Loucy (cell line): Measurements from ENCODE around the gene SYNE3.

Experiments used
- H2AFZ ChIP-seq: fragments of 200-600 bp; sonication (generic); 2 replicates; pipeline ENCODE4 v1.6.0; 2016; ENCODE audit warnings: antibody characterized with exemption, mild to moderate bottlenecking, low read length, moderate library complexity
- H3F3A ChIP-seq: fragments of 200-600 bp; 2 replicates; pipeline ENCODE4 v1.6.0; 2016; ENCODE audit warnings: antibody characterized with exemption, low read depth, mild to moderate bottlenecking
- H3K27me3 ChIP-seq: fragments of 200-600 bp; sonication (generic); 2 replicates; pipeline ENCODE4 v1.6.1; 2014; ENCODE audit warnings: low read length, mild to moderate bottlenecking; ENCODE audit not compliant: insufficient read depth, poor library complexity, severe bottlenecking
- H3K36me3 ChIP-seq: fragments of 200-600 bp; sonication (generic); 2 replicates; pipeline ENCODE4 v1.6.1; 2016; ENCODE audit warnings: low read length; ENCODE audit not compliant: insufficient read depth
- H3K4me1 ChIP-seq: fragments of 200-600 bp; sonication (generic); 2 replicates; pipeline ENCODE4 v1.5.1; 2014; ENCODE audit warnings: low read length, mild to moderate bottlenecking; ENCODE audit not compliant: insufficient read depth, poor library complexity, severe bottlenecking
- H3K4me2 ChIP-seq: fragments of 200-600 bp; sonication (generic); 2 replicates; pipeline ENCODE4 v1.6.0; 2014; ENCODE audit warnings: antibody characterized with exemption, low read length, low read depth, mild to moderate bottlenecking; ENCODE audit not compliant: poor library complexity, severe bottlenecking
- H3K4me3 ChIP-seq: fragments of 200-600 bp; sonication (generic); 2 replicates; pipeline ENCODE4 v1.5.1; 2014; ENCODE audit warnings: low read length, mild to moderate bottlenecking, mixed read lengths; ENCODE audit not compliant: poor library complexity, severe bottlenecking
- H3K79me2 ChIP-seq: fragments of 200-600 bp; sonication (generic); 2 replicates; pipeline ENCODE4 v1.6.1; 2014; ENCODE audit warnings: low read length; ENCODE audit not compliant: insufficient read depth
- H3K9ac ChIP-seq: fragments of 200-600 bp; sonication (generic); 2 replicates; pipeline ENCODE4 v1.6.0; 2014; ENCODE audit warnings: mild to moderate bottlenecking, low read depth, low read length, moderate library complexity; ENCODE audit not compliant: poor library complexity, severe bottlenecking
- H3K9me2 ChIP-seq: fragments of 200-600 bp; sonication (generic); replicated peaks from 2 replicates; pipeline ENCODE4 v1.6.1; 2016; ENCODE audit warnings: low read depth, low read length, mixed read lengths
- H3K9me3 ChIP-seq: fragments of 200-600 bp; sonication (generic); 2 replicates; pipeline ENCODE4 v1.6.1; 2014; ENCODE audit warnings: mild to moderate bottlenecking, antibody characterized with exemption, low read length, low read depth; ENCODE audit not compliant: insufficient read depth
- H4K20me1 ChIP-seq: fragments of 200-600 bp; sonication (generic); 2 replicates; pipeline ENCODE4 v1.6.0; 2014; ENCODE audit warnings: antibody characterized with exemption, low read length, mild to moderate bottlenecking; ENCODE audit not compliant: insufficient read depth, poor library complexity, severe bottlenecking
- CTCF ChIP-seq: fragments of 200-600 bp; sonication (generic); conservative IDR thresholded peaks from 2 replicates; pipeline ENCODE4 v1.5.1; 2014; ENCODE audit warnings: mild to moderate bottlenecking, antibody characterized with exemption, low read length
- EZH2phosphoT487 ChIP-seq: fragments of 200-600 bp; IDR thresholded peaks from 2 replicates; pipeline ENCODE4 v1.6.1; 2018; ENCODE audit warnings: antibody characterized with exemption, mild to moderate bottlenecking, moderate library complexity, borderline replicate concordance

SYNE3 gene

DNA sequence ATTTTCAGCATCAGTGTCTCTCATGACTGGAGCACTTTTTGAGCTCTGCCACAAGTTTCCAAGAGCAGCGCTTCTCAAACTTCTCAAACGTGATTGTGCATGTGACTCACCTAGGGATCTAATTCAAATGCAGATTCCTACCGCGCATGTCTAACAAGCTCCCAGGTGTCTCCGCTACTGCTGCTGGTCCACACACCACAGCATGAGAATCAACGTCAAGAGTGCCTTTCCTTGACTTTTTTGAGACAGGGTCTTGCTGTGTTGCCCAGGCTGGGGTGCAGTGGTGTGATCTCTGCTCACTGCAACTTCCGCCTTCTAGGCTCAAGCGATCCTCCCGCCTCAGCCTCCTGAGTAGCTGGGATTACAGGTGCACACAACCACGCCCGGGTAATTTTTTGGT is 40.8 kb upstream of the SYNE3 start:
- H3K9me2 ChIP-seq: no peaks in the 10 kb centered on the region
- H3K79me2 ChIP-seq: no peaks in the 10 kb centered on the region
- no peaks in the 10 kb centered on the region for H3F3A ChIP-seq
- H3K4me2 ChIP-seq: no peak overlapping the region
- no peak overlapping the region for H3K4me3 ChIP-seq
- no peaks in the 10 kb centered on the region for H3K4me1 ChIP-seq
- H3K27me3 ChIP-seq: no peaks in the 10 kb centered on the region
- H2AFZ ChIP-seq: no peak overlapping the region
- H3K36me3 ChIP-seq: no peaks in the 10 kb centered on the region
- H4K20me1 ChIP-seq: no peaks in the 10 kb centered on the region
- no peaks in the 10 kb centered on the region for H3K9me3 ChIP-seq
- no peak for TF ChIP-seq EZH2phosphoT487
- TF ChIP-seq CTCF: no peak
- no peak overlapping the region for H3K9ac ChIP-seq

DNA sequence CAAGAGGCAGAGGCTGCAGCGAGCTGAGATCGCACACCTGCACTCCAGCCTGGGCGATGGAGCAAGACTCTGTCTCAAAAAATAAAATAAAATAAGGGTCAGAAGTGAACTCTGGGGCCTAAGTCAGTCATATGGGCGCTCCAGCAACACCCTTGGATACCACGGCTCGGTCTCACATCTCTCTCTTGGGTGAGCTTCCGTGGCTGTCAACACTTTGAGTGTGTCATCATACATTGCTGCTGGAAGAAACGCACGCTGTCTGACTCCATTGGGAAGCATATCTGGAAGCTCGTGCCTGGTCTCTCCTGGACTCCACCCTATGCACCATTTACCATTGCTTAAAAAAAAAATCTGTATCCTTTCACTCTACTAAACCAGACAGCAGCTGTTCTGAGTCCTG is 38.6 kb upstream of the SYNE3 start:
- Histone ChIP-seq H3K79me2 (no peaks in the 10 kb centered on the region), H3F3A (no peaks in the 10 kb centered on the region), H3K36me3 (no peaks in the 10 kb centered on the region), H3K4me1 (no peaks in the 10 kb centered on the region), H3K4me2 (no peak overlapping the region), H3K9me3 (no peaks in the 10 kb centered on the region), H2AFZ (no peak overlapping the region), H3K9me2 (no peaks in the 10 kb centered on the region), H3K4me3 (no peak overlapping the region), H4K20me1 (no peaks in the 10 kb centered on the region), H3K9ac (no peak overlapping the region), H3K27me3 (no peaks in the 10 kb centered on the region)
- no peak for TF ChIP-seq CTCF
- TF ChIP-seq EZH2phosphoT487: no peak

- H4K20me1 ChIP-seq: no peaks in the 10 kb centered on the region
- no peak overlapping the region for H3K4me3 ChIP-seq
- no peaks in the 10 kb centered on the region for H3K4me1 ChIP-seq
- no peaks in the 10 kb centered on the region for H3K9me2 ChIP-seq
- H3K4me2 ChIP-seq: no peak overlapping the region
- no peaks in the 10 kb centered on the region for H3F3A ChIP-seq
- H3K36me3 ChIP-seq: no peaks in the 10 kb centered on the region; the same call in 1 of the 2 replicates
- no peak overlapping the region for H2AFZ ChIP-seq
- TF ChIP-seq CTCF (no peak), EZH2phosphoT487 (no peak)
- H3K9me3 ChIP-seq: no peaks in the 10 kb centered on the region
- no peaks in the 10 kb centered on the region for H3K27me3 ChIP-seq
- H3K9ac ChIP-seq: no peak overlapping the region
- H3K79me2 ChIP-seq: no peaks in the 10 kb centered on the region
Measured at GRCh38 chr14:95553141-95553540, 36.7 kb upstream of the SYNE3 start.
